Hepatocyte (in vitro differentiated cells): Measurements from ENCODE around the gene ASPM. TPM values are rescaled to one million over a fixed set of nuclear protein-coding genes. Genes with fewer than 3 reads are reported as not detected.

ENCODE experiments used
- DNase-seq: peaks from one replicate; pipeline ENCODE4 v3.0.0-alpha.2; 2016; ENCODE audit warnings: low spot score
- H2AFZ ChIP-seq: fragments of 200-600 bp; sonication (generic); 2 replicates; pipeline ENCODE4 v1.6.0; 2016; ENCODE audit warnings: antibody characterized with exemption, mild to moderate bottlenecking
- H3K27ac ChIP-seq: fragments of 200-600 bp; sonication (generic); 2 replicates; pipeline ENCODE4 v1.5.1; 2016; ENCODE audit warnings: mild to moderate bottlenecking
- H3K27me3 ChIP-seq: fragments of 200-600 bp; sonication (generic); 2 replicates; pipeline ENCODE4 v1.6.1; 2016
- H3K36me3 ChIP-seq: fragments of 200-600 bp; sonication (generic); replicated peaks from 2 replicates; pipeline ENCODE4 v1.5.1; 2016; ENCODE audit warnings: low read depth; ENCODE audit not compliant: insufficient read depth
- H3K4me1 ChIP-seq: fragments of 200-600 bp; sonication (generic); 2 replicates; pipeline ENCODE4 v1.5.1; 2016; ENCODE audit warnings: mild to moderate bottlenecking, moderate library complexity; ENCODE audit not compliant: insufficient read depth
- H3K4me2 ChIP-seq: fragments of 200-600 bp; sonication (generic); 2 replicates; pipeline ENCODE4 v1.6.0; 2016
- H3K4me3 ChIP-seq: fragments of 200-600 bp; sonication (generic); 2 replicates; pipeline ENCODE4 v1.5.1; 2016; ENCODE audit warnings: mild to moderate bottlenecking
- H3K79me2 ChIP-seq: fragments of 200-600 bp; sonication (generic); 2 replicates; pipeline ENCODE4 v1.6.0; 2017; ENCODE audit warnings: mild to moderate bottlenecking
- H3K9me2 ChIP-seq: fragments of 200-600 bp; sonication (generic); replicated peaks from 2 replicates; pipeline ENCODE4 v1.6.0; 2017; ENCODE audit warnings: mild to moderate bottlenecking; ENCODE audit not compliant: insufficient read depth
- H3K9me3 ChIP-seq: fragments of 200-600 bp; sonication (generic); 2 replicates; pipeline ENCODE4 v1.5.1; 2016; ENCODE audit warnings: low read depth, mild to moderate bottlenecking
- H4K20me1 ChIP-seq: fragments of 200-600 bp; sonication (generic); 2 replicates; pipeline ENCODE4 v1.6.0; 2016; ENCODE audit warnings: mild to moderate bottlenecking; ENCODE audit not compliant: insufficient read depth, poor library complexity, severe bottlenecking
- EZH2 ChIP-seq: fragments of 200-600 bp; sonication (generic); IDR thresholded peaks from 2 replicates; pipeline ENCODE4 v1.6.1; 2016; ENCODE audit warnings: antibody characterized with exemption, mild to moderate bottlenecking, borderline replicate concordance
- EZH2phosphoT487 ChIP-seq: fragments of 200-600 bp; sonication (generic); IDR thresholded peaks from one replicate; pipeline ENCODE4 v1.6.1; 2018; ENCODE audit warnings: antibody characterized with exemption, mild to moderate bottlenecking, low read depth, moderate library complexity; ENCODE audit not compliant: unreplicated experiment, severe bottlenecking
- WGBS: methylation state at CpG from one replicate; pipeline ENCODE4 v1.1.6; 2016; ENCODE audit warnings: low lambda C conversion rate; ENCODE audit errors: missing lambda C conversion rate; 5-methylcytosine and 5-hydroxymethylcytosine counted together
- polyA plus RNA-seq: library from polyadenylated mRNA; unstranded; fragments of >200 nt; fragmentation: Nextera tagmentation; extraction: Ambion mirVana; gene quantifications from 2 replicates; pipeline ENCODE4 v1.2.1, GENCODE V29; 2016
- total RNA-seq: library from RNA; depleted of rRNA; stranded (reverse); fragments of >200 nt; gene quantifications from 2 replicates; pipeline ENCODE4 v1.2.3, GENCODE V29; 2014
- TF ChIP-seq, protein P1 (sequence below): fragments of 200-600 bp; sonication (generic); IDR thresholded peaks from 2 replicates; pipeline ENCODE4 v1.5.1; 2016; ENCODE audit warnings: antibody characterized with exemption, mild to moderate bottlenecking; ENCODE audit not compliant: poor library complexity

ASPM gene
- total and polyA plus RNA-seq, 2 experiments from 2014 or later = 3.2 to 7.6 TPM

GRCh38 chr1:197159461-197159860, 13.0 kb upstream of the ASPM start:
- H3K36me3 ChIP-seq = no peaks in the 10 kb centered on the region
- no peak overlapping the region for H3K27ac ChIP-seq
- no peaks in the 10 kb centered on the region for H3K9me2 ChIP-seq
- no peak overlapping the region for H3K4me2 ChIP-seq
- H3K4me3 ChIP-seq = no peak overlapping the region
- H3K27me3 ChIP-seq = no peaks in the 10 kb centered on the region
- TF ChIP-seq, protein P1, sequence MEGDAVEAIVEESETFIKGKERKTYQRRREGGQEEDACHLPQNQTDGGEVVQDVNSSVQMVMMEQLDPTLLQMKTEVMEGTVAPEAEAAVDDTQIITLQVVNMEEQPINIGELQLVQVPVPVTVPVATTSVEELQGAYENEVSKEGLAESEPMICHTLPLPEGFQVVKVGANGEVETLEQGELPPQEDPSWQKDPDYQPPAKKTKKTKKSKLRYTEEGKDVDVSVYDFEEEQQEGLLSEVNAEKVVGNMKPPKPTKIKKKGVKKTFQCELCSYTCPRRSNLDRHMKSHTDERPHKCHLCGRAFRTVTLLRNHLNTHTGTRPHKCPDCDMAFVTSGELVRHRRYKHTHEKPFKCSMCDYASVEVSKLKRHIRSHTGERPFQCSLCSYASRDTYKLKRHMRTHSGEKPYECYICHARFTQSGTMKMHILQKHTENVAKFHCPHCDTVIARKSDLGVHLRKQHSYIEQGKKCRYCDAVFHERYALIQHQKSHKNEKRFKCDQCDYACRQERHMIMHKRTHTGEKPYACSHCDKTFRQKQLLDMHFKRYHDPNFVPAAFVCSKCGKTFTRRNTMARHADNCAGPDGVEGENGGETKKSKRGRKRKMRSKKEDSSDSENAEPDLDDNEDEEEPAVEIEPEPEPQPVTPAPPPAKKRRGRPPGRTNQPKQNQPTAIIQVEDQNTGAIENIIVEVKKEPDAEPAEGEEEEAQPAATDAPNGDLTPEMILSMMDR = no peak
- TF ChIP-seq EZH2 (no peak), EZH2phosphoT487 (no peak)
- WGBS = 96% methylated on average over 7 of the region's 7 CpGs
- H3K9me3 ChIP-seq = no peaks in the 10 kb centered on the region
- H3K79me2 ChIP-seq = no peaks in the 10 kb centered on the region
- H2AFZ ChIP-seq = no peak overlapping the region
- no peak for DNase-seq
- H3K4me1 ChIP-seq = no peaks in the 10 kb centered on the region
- no peaks in the 10 kb centered on the region for H4K20me1 ChIP-seq

- 100% methylated on average over 1 of the region's 1 CpG for WGBS
- no peaks in the 10 kb centered on the region for H3K27me3 ChIP-seq
- H2AFZ ChIP-seq = no peak overlapping the region
- no peaks in the 10 kb centered on the region for H3K79me2 ChIP-seq
- H3K4me1 ChIP-seq = peaks cover 3% of the 10 kb centered on the region
- H3K9me2 ChIP-seq = no peaks in the 10 kb centered on the region
- DNase-seq = no peak
- TF ChIP-seq, protein P1 = peak; percentile 7
- no peak for TF ChIP-seq EZH2phosphoT487
- no peak overlapping the region for H3K4me2 ChIP-seq
- H3K4me3 ChIP-seq = no peak overlapping the region
- H3K9me3 ChIP-seq = no peaks in the 10 kb centered on the region
- no peak overlapping the region for H3K27ac ChIP-seq
- H3K36me3 ChIP-seq = no peaks in the 10 kb centered on the region
- no peaks in the 10 kb centered on the region for H4K20me1 ChIP-seq
Observed at GRCh38 chr1:197156692-197157091, 10.2 kb upstream of the ASPM start.

GRCh38 chr1:197152662-197153061, 6.2 kb upstream of the ASPM start:
- WGBS = 84% methylated on average over 4 of the region's 4 CpGs

More at GRCh38 chr1:197152662-197153061, 6.2 kb upstream of the ASPM start:
- H3K79me2 ChIP-seq = no peaks in the 10 kb centered on the region
- H3K4me2 ChIP-seq = no peak overlapping the region
- no peaks in the 10 kb centered on the region for H3K9me2 ChIP-seq
- DNase-seq = peak; percentile 8
- TF ChIP-seq EZH2phosphoT487 = no peak
- TF ChIP-seq EZH2 = no peak
- TF ChIP-seq, protein P1 = no peak
- H3K27me3 ChIP-seq = no peaks in the 10 kb centered on the region
- H3K9me3 ChIP-seq = no peaks in the 10 kb centered on the region
- no peak overlapping the region for H3K27ac ChIP-seq
- H3K36me3 ChIP-seq = no peaks in the 10 kb centered on the region
- no peak overlapping the region for H2AFZ ChIP-seq
- no peak overlapping the region for H3K4me3 ChIP-seq
- no peaks in the 10 kb centered on the region for H4K20me1 ChIP-seq
- H3K4me1 ChIP-seq = peaks cover 6% of the 10 kb centered on the region
